A549 (cell line): ENCODE results near the gene KLHL41. TPM values are rescaled to one million over a fixed set of nuclear protein-coding genes. Genes with fewer than 3 reads are reported as not detected.
A peak's percentile ranks its signal among the peaks of the same experiment; 100 is the strongest.

ENCODE experiments used
- ATAC-seq, 2 experiments: fragments of 200-7000 bp in 1 of 2; fragments of >200 bp in 1 of 2; cut with Nextera tagmentation in 1 of 2; cut with Tn5 transposase in 1 of 2; 3 replicates each; pipeline versions ENCODE4 v1.8.0 to v1.9.1; 2018 to 2020; ENCODE audit warnings: mild to moderate bottlenecking in 1 of 2, moderate library complexity in 1 of 2
- CTCF ChIA-PET: fragments of 300-600 bp; sonication (Branson Sonifier 250); formaldehyde crosslinking; extraction: SDS; loops from one replicate; lab custom pipeline; 2021; ENCODE audit warnings: antibody characterized with exemption, inconsistent platforms; lab: Yijun Ruan, JAX
- POLR2A ChIA-PET: fragments of 350-600 bp; formaldehyde crosslinking; extraction: SDS; loops from one replicate; lab custom pipeline; 2021; ENCODE audit warnings: antibody characterized with exemption, inconsistent platforms; lab: Yijun Ruan, JAX
- DNase-seq, 2 experiments: peaks; one replicate each; pipeline versions ENCODE4 v3.0.0 to v3.0.0-alpha.2; 2011 to 2016; ENCODE audit warnings: low read depth in 1 of 2, low spot score in 1 of 2
- FAIRE-seq: peaks from 2 replicates; lab custom pipeline; 2011; peaks lifted over from hg19 to GRCh38; lab: Jason Lieb, UNC
- H3K27ac ChIP-seq, 2 experiments: fragments of >200 bp; sonication (Bioruptor Twin); formaldehyde crosslinking; 3 replicates each; pipeline ENCODE4 v1.5.1; 2016 to 2017
- H3K4me1 ChIP-seq: fragments of >200 bp; sonication (Bioruptor Twin); formaldehyde crosslinking; 3 replicates; pipeline ENCODE4 v1.6.1; 2016
- H3K4me2 ChIP-seq: fragments of >200 bp; sonication (Bioruptor Twin); formaldehyde crosslinking; 3 replicates; pipeline ENCODE4 v1.6.1; 2016
- H3K4me3 ChIP-seq: fragments of >200 bp; sonication (Bioruptor Twin); formaldehyde crosslinking; 3 replicates; pipeline ENCODE4 v1.5.1; 2016
- H3K9me3 ChIP-seq: fragments of >200 bp; sonication (Bioruptor Twin); formaldehyde crosslinking; 3 replicates; pipeline ENCODE4 v1.6.1; 2016
- BHLHE40 ChIP-seq: IDR thresholded peaks from 2 replicates; pipeline ENCODE4 v1.6.1; 2012; ENCODE audit warnings: low read depth, low read length, inconsistent platforms
- CEBPB ChIP-seq, 2 experiments: fragments of >200 bp in 1 of 2; sonication (Bioruptor Twin) in 1 of 2; formaldehyde crosslinking in 1 of 2; IDR thresholded peaks; 2 replicates each; pipeline ENCODE4 v1.6.1; 2012 to 2016
- CHD2 ChIP-seq: fragments of 150-350 bp; IDR thresholded peaks from 2 replicates; pipeline ENCODE4 v1.6.1; 2014; ENCODE audit warnings: low read length; ENCODE audit not compliant: partially characterized antibody
- E2F6 ChIP-seq: IDR thresholded peaks from 2 replicates; pipeline ENCODE4 v1.6.1; 2012; ENCODE audit warnings: low read depth, borderline replicate concordance
- EP300 ChIP-seq, 2 experiments: fragments of >200 bp; sonication (Bioruptor Twin); formaldehyde crosslinking; IDR thresholded peaks; 2 replicates in 1 of 2; 3 replicates in 1 of 2; pipeline ENCODE4 v1.6.1; 2016 to 2017
- ESRRA ChIP-seq: fragments of 150-350 bp; IDR thresholded peaks from 2 replicates; pipeline ENCODE4 v1.6.1; 2014; ENCODE audit warnings: mild to moderate bottlenecking, low read length, borderline replicate concordance
- FOSL2 ChIP-seq, 2 experiments: fragments of 450-650 bp in 1 of 2; fragments of >200 bp in 1 of 2; sonication (Bioruptor Twin) in 1 of 2; formaldehyde crosslinking; IDR thresholded peaks; 2 replicates each; pipeline versions ENCODE4 v1.5.0 to v1.6.1; 2016 to 2020; ENCODE audit warnings: mild to moderate bottlenecking in 1 of 2, moderate library complexity in 1 of 2
- HES2 ChIP-seq: fragments of >200 bp; sonication (Bioruptor Twin); formaldehyde crosslinking; IDR thresholded peaks from 2 replicates; pipeline ENCODE4 v1.6.1; 2016
- JUN ChIP-seq, 2 experiments: fragments of >200 bp; sonication (Bioruptor Twin); formaldehyde crosslinking; IDR thresholded peaks; 2 replicates in 1 of 2; 3 replicates in 1 of 2; pipeline ENCODE4 v1.6.1; 2016 to 2017
- JUNB ChIP-seq: fragments of >200 bp; sonication (Bioruptor Twin); formaldehyde crosslinking; IDR thresholded peaks from 2 replicates; pipeline ENCODE4 v1.6.1; 2016
- KDM1A ChIP-seq: fragments of 200-600 bp; sonication (generic); IDR thresholded peaks from 2 replicates; pipeline ENCODE4 v1.6.1; 2016; ENCODE audit warnings: low read depth, mild to moderate bottlenecking
- KDM5A ChIP-seq: fragments of 200-600 bp; sonication (generic); IDR thresholded peaks from 2 replicates; pipeline ENCODE4 v1.6.1; 2016; ENCODE audit warnings: antibody characterized with exemption, mild to moderate bottlenecking
- MAFK ChIP-seq: fragments of 450-650 bp; IDR thresholded peaks from 2 replicates; pipeline ENCODE4 v1.6.1; 2014; ENCODE audit not compliant: partially characterized antibody
- MAX ChIP-seq: IDR thresholded peaks from 2 replicates; pipeline ENCODE4 v1.6.1; 2012
- MAZ ChIP-seq: fragments of 150-350 bp; IDR thresholded peaks from 2 replicates; pipeline ENCODE4 v1.6.1; 2014; ENCODE audit warnings: antibody characterized with exemption, low read depth, low read length, borderline replicate concordance
- RAD21 ChIP-seq, 2 experiments: fragments of >200 bp in 1 of 2; sonication (Bioruptor Twin) in 1 of 2; formaldehyde crosslinking in 1 of 2; IDR thresholded peaks in 1 of 2; conservative IDR thresholded peaks in 1 of 2; 2 replicates in 1 of 2; 3 replicates in 1 of 2; pipeline ENCODE4 v1.6.1; 2012 to 2018; ENCODE audit warnings: inconsistent platforms in 1 of 2
- RARB ChIP-seq: fragments of 250-450 bp; sonication (Bioruptor Pico); IDR thresholded peaks from 2 replicates; pipeline ENCODE4 v1.8.0; 2021; ENCODE audit warnings: mild to moderate bottlenecking, moderate library complexity
- REST ChIP-seq: fragments of 200-600 bp; sonication (generic); IDR thresholded peaks from 2 replicates; pipeline ENCODE4 v1.6.1; 2016; ENCODE audit warnings: antibody characterized with exemption, mild to moderate bottlenecking, moderate library complexity
- TP53 ChIP-seq: fragments of 250-450 bp; sonication (Bioruptor Pico); IDR thresholded peaks from 2 replicates; pipeline ENCODE4 v1.5.0; 2021; ENCODE audit warnings: mild to moderate bottlenecking, moderate library complexity
- ZC3H11A ChIP-seq: fragments of 450-650 bp; IDR thresholded peaks from 2 replicates; pipeline ENCODE4 v1.6.1; 2014; ENCODE audit warnings: antibody characterized with exemption, mild to moderate bottlenecking
- ZFP36 ChIP-seq: fragments of 450-650 bp; IDR thresholded peaks from 2 replicates; pipeline ENCODE4 v1.6.1; 2014; ENCODE audit warnings: borderline replicate concordance; ENCODE audit not compliant: partially characterized antibody
- ZSCAN20 ChIP-seq: fragments of 250-450 bp; sonication (Bioruptor Pico); IDR thresholded peaks from 2 replicates; pipeline ENCODE4 v1.8.0; 2022; ENCODE audit warnings: mild to moderate bottlenecking, moderate library complexity
- WGBS: methylation state at CpG from one replicate; pipeline ENCODE4 v1.1.6; 2017; ENCODE audit errors: missing lambda C conversion rate; 5-methylcytosine and 5-hydroxymethylcytosine counted together
- polyA plus RNA-seq, 4 experiments: library from polyadenylated mRNA; depleted of rRNA in 3 of 4; stranded (reverse); fragments of >200 nt; fragmentation: RNase III in 1 of 4; extraction: RNeasy Plus Mini Kit Qiagen cat#74134 plus additional on column Dnase treatment in 1 of 4; gene quantifications; 2 replicates in 3 of 4; 3 replicates in 1 of 4; pipeline ENCODE4 v1.2.3, GENCODE V29; 2011 to 2017

KLHL41 gene
- polyA plus RNA-seq, 2 of the 4 experiments (the other 2 are of a cell fraction), result 0.06 to 0.08 TPM

GRCh38 chr2:169571571-169571970 lies 62.1 kb downstream of the KLHL41 start:
- Histone ChIP-seq H3K4me3 (no peak overlapping the region), H3K4me2 (peak overlapping the region; percentile 95)
- POLR2A ChIA-PET, result no interaction called here

GRCh38 chr2:169572189-169572588 lies 62.7 kb downstream of the KLHL41 start:
- POLR2A ChIA-PET, result no interaction called here
- Histone ChIP-seq H3K4me3 (peak overlapping the region; percentile 83; the same call in 2 of the 3 replicates), H3K4me1 (peaks cover 9% of the 10 kb centered on the region), H3K4me2 (peak overlapping the region; percentile 95), H3K9me3 (no peaks in the 10 kb centered on the region), H3K27ac (no peak overlapping the region)
- CTCF ChIA-PET, result interaction anchor here (1.2 kb wide), 2 partner anchors 13 to 44 kb away, joined by 3 read pairs; no protein-coding TSS in a partner anchor
- FAIRE-seq (no peak), ATAC-seq (no peak)
- TF ChIP-seq ESRRA, result no peak
- no peak for TF ChIP-seq CHD2
- no peak for TF ChIP-seq FOSL2 (IDR thresholded peaks at IDR 0.05)
- no peak for TF ChIP-seq FOSL2 (CRISPR knock-in tag; IDR thresholded peaks at IDR 0.05)
- no peak for TF ChIP-seq ZSCAN20 (CRISPR knock-in tag)
- no peak for TF ChIP-seq TP53
- TF ChIP-seq EP300 (IDR thresholded peaks at IDR 0.05), result no peak
- no peak for TF ChIP-seq RAD21 (conservative IDR thresholded peaks at IDR 0.05 in 1 of 2, IDR thresholded peaks at IDR 0.05 in 1 of 2)
- TF ChIP-seq MAX, result no peak
- no peak for TF ChIP-seq JUN (IDR thresholded peaks at IDR 0.05)
- no peak for TF ChIP-seq BHLHE40
- no peak for TF ChIP-seq MAFK
- TF ChIP-seq ZC3H11A, result no peak
- TF ChIP-seq E2F6, result no peak
- TF ChIP-seq ZFP36, result no peak
- TF ChIP-seq KDM5A, result no peak
- no peak for TF ChIP-seq RARB
- no peak for TF ChIP-seq MAZ
- TF ChIP-seq CEBPB (IDR thresholded peaks at IDR 0.05), result no peak
- TF ChIP-seq, all 56 proteins: peak for 0
- WGBS, result 11% methylated on average over 1 of the region's 1 CpG
- DNase-seq, result no peak

More at GRCh38 chr2:169571571-169571970, 62.1 kb downstream of the KLHL41 start:
- H3K27ac ChIP-seq, result no peak overlapping the region
- TF ChIP-seq ZSCAN20 (CRISPR knock-in tag) (no peak), JUNB (no peak), MAFK (no peak), TP53 (no peak), CEBPB (IDR thresholded peaks at IDR 0.05) (no peak)
- WGBS, result 87% methylated on average over 3 of the region's 3 CpGs
- ATAC-seq, result no peak
- DNase-seq, result no peak
- FAIRE-seq, result no peak
- H3K4me1 ChIP-seq, result peaks cover 9% of the 10 kb centered on the region
- CTCF ChIA-PET, result interaction anchor here (1.2 kb wide), 2 partner anchors 14 to 43 kb away, joined by 3 read pairs; no protein-coding TSS in a partner anchor
- no peaks in the 10 kb centered on the region for H3K9me3 ChIP-seq

- ATAC-seq (no peak), DNase-seq (no peak), FAIRE-seq (no peak)
- CTCF ChIA-PET, result interaction anchor here (1.2 to 1.5 kb wide), 3 partner anchors 10 to 120 kb away, joined by 3 read pairs; no protein-coding TSS in a partner anchor
- H3K27ac ChIP-seq, result peak overlapping the region; percentile 86 to 91
- peak overlapping the region; percentile 95 for H3K4me2 ChIP-seq
- H3K4me1 ChIP-seq, result peaks cover 9% of the 10 kb centered on the region
- TF ChIP-seq RARB, result no peak
- TF ChIP-seq MAX, result no peak
- TF ChIP-seq KDM1A, result no peak
- no peak for TF ChIP-seq MAFK
- TF ChIP-seq JUN (IDR thresholded peaks at IDR 0.05), result no peak
- TF ChIP-seq REST, result no peak
- no peak for TF ChIP-seq ZC3H11A
- TF ChIP-seq HES2, result no peak
- H3K9me3 ChIP-seq, result no peaks in the 10 kb centered on the region
- WGBS, result 0% methylated on average over 2 of the region's 2 CpGs
- H3K4me3 ChIP-seq, result peak overlapping the region; percentile 83
- POLR2A ChIA-PET, result interaction anchor here (1.2 kb wide), 1 partner anchor 12 kb away, joined by 6 read pairs; the partner anchor contains the start of gene PPIG
Measured at GRCh38 chr2:169572821-169573159, 63.3 kb downstream of the KLHL41 start.
